ENCODE results near the gene ATF7.

Gene ATF7

DNA sequence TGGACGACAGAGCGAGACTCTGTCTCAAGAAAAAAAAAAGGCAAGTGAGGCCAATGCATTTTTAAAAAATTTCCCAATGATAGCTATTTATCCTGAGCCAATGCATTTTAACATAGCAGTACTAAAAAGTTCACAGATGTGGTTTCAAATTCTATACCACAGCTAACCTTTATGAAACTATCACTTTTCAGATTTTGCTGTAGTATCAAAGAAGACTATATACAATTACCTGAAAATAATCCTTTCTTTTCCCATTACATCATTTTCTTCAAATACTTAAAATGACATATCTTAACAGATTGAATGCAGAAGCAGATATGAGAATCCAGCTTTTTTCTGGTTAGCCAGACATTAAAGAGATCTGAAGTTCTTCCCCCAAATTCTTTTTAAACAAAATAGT lies 13.2 kb downstream of the ATF7 start:
- TF ChIP-seq ZBTB8A (tag by site-specific recombination; IDR thresholded peaks at IDR 0.05): no peak
- TF ChIP-seq, protein P1, sequence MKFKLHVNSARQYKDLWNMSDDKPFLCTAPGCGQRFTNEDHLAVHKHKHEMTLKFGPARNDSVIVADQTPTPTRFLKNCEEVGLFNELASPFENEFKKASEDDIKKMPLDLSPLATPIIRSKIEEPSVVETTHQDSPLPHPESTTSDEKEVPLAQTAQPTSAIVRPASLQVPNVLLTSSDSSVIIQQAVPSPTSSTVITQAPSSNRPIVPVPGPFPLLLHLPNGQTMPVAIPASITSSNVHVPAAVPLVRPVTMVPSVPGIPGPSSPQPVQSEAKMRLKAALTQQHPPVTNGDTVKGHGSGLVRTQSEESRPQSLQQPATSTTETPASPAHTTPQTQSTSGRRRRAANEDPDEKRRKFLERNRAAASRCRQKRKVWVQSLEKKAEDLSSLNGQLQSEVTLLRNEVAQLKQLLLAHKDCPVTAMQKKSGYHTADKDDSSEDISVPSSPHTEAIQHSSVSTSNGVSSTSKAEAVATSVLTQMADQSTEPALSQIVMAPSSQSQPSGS (tag by site-specific recombination; IDR thresholded peaks at IDR 0.05; ENCODE audit: low read depth): peak; percentile 56; the same call in 1 of the 2 replicates
- TF ChIP-seq ZNF768 (tag by site-specific recombination; IDR thresholded peaks at IDR 0.05): no peak
- no peak overlapping the region for H3K4me3 ChIP-seq (ENCODE audit: low read depth, low read length)
- CTCF ChIA-PET: interaction anchor here (1.1 to 2.3 kb wide), 4 partner anchors 11 to 595 kb away, joined by 5 to 7 read pairs (median 7); partner anchors contain the start of gene ATP5MC2
- no peaks in the 10 kb centered on the region; a peak in 1 of 3 replicates for H3K36me3 ChIP-seq (ENCODE audit: control insufficient read depth in 2 of 2, insufficient read depth in 1 of 2, low read length in 2 of 2)
- H3K9me3 ChIP-seq (ENCODE audit: control insufficient read depth, insufficient read depth, low read depth, low read length): no peaks in the 10 kb centered on the region
- POLR2A ChIA-PET: interaction anchor here (1.1 kb wide), 1 partner anchor 11 kb away, joined by 3 read pairs; no protein-coding TSS in a partner anchor
- no peak overlapping the region for H3K27ac ChIP-seq (ENCODE audit: extremely low read depth, low read depth, low read length)
- no peaks in the 10 kb centered on the region for H3K4me1 ChIP-seq (ENCODE audit: control insufficient read depth, insufficient read depth, low read length)

DNA sequence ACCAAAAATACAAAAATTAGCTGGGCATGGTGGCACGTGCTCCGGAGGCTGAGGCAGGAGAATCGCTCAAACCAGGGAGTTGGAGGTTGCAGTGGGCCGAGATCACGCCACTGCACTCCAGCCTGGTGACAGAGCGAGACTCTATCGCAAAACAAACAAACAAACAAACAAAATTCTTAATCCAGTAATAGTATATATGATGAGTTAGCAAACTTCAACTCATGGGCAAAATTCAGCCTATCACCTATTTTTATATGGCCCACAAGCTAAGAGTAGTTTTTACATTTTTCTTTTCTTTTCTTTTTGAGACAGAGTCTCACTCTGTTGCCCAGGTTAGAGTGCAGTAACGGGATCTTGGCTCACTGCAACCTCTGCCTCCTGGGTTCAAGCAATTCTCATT lies 14.9 kb downstream of the ATF7 start:
- POLR2A ChIA-PET: interaction anchor here (0.6 to 1.5 kb wide), 2 partner anchors 64 to 693 kb away, joined by 3 read pairs; partner anchors contain the start of gene ATP5MC2
- CTCF ChIA-PET: interaction anchor here (0.7 to 0.9 kb wide), 3 partner anchors 17 to 135 kb away, joined by 3 to 4 read pairs (median 3); partner anchors contain the start of gene ATP5MC2
- TF ChIP-seq, protein P2, sequence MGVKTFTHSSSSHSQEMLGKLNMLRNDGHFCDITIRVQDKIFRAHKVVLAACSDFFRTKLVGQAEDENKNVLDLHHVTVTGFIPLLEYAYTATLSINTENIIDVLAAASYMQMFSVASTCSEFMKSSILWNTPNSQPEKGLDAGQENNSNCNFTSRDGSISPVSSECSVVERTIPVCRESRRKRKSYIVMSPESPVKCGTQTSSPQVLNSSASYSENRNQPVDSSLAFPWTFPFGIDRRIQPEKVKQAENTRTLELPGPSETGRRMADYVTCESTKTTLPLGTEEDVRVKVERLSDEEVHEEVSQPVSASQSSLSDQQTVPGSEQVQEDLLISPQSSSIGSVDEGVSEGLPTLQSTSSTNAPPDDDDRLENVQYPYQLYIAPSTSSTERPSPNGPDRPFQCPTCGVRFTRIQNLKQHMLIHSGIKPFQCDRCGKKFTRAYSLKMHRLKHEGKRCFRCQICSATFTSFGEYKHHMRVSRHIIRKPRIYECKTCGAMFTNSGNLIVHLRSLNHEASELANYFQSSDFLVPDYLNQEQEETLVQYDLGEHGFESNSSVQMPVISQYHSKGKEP (tag by site-specific recombination; IDR thresholded peaks at IDR 0.05): no peak
- TF ChIP-seq SCRT2 (tag by site-specific recombination; IDR thresholded peaks at IDR 0.05): no peak
- TF ChIP-seq KLF8 (tag by site-specific recombination; IDR thresholded peaks at IDR 0.05): no peak
- TF ChIP-seq ZFP41 (tag by site-specific recombination; IDR thresholded peaks at IDR 0.05; ENCODE audit: borderline replicate concordance): no peak
- TF ChIP-seq, protein P3, sequence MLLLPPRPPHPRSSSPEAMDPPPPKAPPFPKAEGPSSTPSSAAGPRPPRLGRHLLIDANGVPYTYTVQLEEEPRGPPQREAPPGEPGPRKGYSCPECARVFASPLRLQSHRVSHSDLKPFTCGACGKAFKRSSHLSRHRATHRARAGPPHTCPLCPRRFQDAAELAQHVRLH (tag by site-specific recombination; IDR thresholded peaks at IDR 0.05): no peak
- TF ChIP-seq, protein P4, sequence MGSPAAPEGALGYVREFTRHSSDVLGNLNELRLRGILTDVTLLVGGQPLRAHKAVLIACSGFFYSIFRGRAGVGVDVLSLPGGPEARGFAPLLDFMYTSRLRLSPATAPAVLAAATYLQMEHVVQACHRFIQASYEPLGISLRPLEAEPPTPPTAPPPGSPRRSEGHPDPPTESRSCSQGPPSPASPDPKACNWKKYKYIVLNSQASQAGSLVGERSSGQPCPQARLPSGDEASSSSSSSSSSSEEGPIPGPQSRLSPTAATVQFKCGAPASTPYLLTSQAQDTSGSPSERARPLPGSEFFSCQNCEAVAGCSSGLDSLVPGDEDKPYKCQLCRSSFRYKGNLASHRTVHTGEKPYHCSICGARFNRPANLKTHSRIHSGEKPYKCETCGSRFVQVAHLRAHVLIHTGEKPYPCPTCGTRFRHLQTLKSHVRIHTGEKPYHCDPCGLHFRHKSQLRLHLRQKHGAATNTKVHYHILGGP (tag by site-specific recombination; IDR thresholded peaks at IDR 0.05): no peak
- TF ChIP-seq, protein P5, sequence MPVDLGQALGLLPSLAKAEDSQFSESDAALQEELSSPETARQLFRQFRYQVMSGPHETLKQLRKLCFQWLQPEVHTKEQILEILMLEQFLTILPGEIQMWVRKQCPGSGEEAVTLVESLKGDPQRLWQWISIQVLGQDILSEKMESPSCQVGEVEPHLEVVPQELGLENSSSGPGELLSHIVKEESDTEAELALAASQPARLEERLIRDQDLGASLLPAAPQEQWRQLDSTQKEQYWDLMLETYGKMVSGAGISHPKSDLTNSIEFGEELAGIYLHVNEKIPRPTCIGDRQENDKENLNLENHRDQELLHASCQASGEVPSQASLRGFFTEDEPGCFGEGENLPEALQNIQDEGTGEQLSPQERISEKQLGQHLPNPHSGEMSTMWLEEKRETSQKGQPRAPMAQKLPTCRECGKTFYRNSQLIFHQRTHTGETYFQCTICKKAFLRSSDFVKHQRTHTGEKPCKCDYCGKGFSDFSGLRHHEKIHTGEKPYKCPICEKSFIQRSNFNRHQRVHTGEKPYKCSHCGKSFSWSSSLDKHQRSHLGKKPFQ (tag by site-specific recombination; IDR thresholded peaks at IDR 0.05): no peak
- TF ChIP-seq ZNF707 (tag by site-specific recombination; IDR thresholded peaks at IDR 0.05): no peak
- TF ChIP-seq ZNF747 (tag by site-specific recombination; IDR thresholded peaks at IDR 0.05): no peak
- no peak for TF ChIP-seq HOXA7 (CRISPR knock-in tag; IDR thresholded peaks at IDR 0.05; ENCODE audit: borderline replicate concordance)
- TF ChIP-seq ZNF350 (tag by site-specific recombination; IDR thresholded peaks at IDR 0.05): no peak
- TF ChIP-seq ZNF510 (tag by site-specific recombination; IDR thresholded peaks at IDR 0.05; ENCODE audit: insufficient replicate concordance): no peak
- TF ChIP-seq ZNF677 (tag by site-specific recombination; IDR thresholded peaks at IDR 0.05): no peak
- no peak for TF ChIP-seq BCL11A (tag by site-specific recombination; IDR thresholded peaks at IDR 0.05; ENCODE audit: low read depth)
- no peak for TF ChIP-seq ZNF155 (tag by site-specific recombination; IDR thresholded peaks at IDR 0.05)
- TF ChIP-seq, protein P6, sequence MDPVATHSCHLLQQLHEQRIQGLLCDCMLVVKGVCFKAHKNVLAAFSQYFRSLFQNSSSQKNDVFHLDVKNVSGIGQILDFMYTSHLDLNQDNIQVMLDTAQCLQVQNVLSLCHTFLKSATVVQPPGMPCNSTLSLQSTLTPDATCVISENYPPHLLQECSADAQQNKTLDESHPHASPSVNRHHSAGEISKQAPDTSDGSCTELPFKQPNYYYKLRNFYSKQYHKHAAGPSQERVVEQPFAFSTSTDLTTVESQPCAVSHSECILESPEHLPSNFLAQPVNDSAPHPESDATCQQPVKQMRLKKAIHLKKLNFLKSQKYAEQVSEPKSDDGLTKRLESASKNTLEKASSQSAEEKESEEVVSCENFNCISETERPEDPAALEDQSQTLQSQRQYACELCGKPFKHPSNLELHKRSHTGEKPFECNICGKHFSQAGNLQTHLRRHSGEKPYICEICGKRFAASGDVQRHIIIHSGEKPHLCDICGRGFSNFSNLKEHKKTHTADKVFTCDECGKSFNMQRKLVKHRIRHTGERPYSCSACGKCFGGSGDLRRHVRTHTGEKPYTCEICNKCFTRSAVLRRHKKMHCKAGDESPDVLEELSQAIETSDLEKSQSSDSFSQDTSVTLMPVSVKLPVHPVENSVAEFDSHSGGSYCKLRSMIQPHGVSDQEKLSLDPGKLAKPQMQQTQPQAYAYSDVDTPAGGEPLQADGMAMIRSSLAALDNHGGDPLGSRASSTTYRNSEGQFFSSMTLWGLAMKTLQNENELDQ (tag by site-specific recombination; IDR thresholded peaks at IDR 0.05; ENCODE audit: low read depth): no peak
- TF ChIP-seq ZNF561 (tag by site-specific recombination; IDR thresholded peaks at IDR 0.05; ENCODE audit: borderline replicate concordance): no peak
- TF ChIP-seq FEZF1 (tag by site-specific recombination; IDR thresholded peaks at IDR 0.05): no peak
- no peak for TF ChIP-seq YY1 (tag by site-specific recombination; IDR thresholded peaks at IDR 0.05)
- no peak for TF ChIP-seq ZNF501 (tag by site-specific recombination; IDR thresholded peaks at IDR 0.05)

More for the DNA sequence above, 14.9 kb downstream of the ATF7 start:
- Histone ChIP-seq H3K9me3 (ENCODE audit: control insufficient read depth, insufficient read depth, low read depth, low read length) (no peaks in the 10 kb centered on the region), H3K36me3 (ENCODE audit: control insufficient read depth in 2 of 2, insufficient read depth in 1 of 2, low read length in 2 of 2) (no peaks in the 10 kb centered on the region; a peak in 1 of 3 replicates), H3K27ac (ENCODE audit: extremely low read depth, low read depth, low read length) (no peak overlapping the region), H3K4me1 (ENCODE audit: control insufficient read depth, insufficient read depth, low read length) (no peaks in the 10 kb centered on the region), H3K4me3 (ENCODE audit: low read depth, low read length) (no peak overlapping the region)

Measured in HEK293 (cell line).